ENCODE data around the gene ACAT1.
"Not testable (repeated sequence)": the region's sequence is repeated elsewhere in the genome, so short reads cannot be mapped to it uniquely, and the experiment has no call there.

GRCh38 chr11:108120936-108121273 is 462 bp upstream of the ACAT1 start:
- not testable (repeated sequence) for TF ChIP-seq CTCF (conservative IDR thresholded peaks at IDR 0.05; ENCODE audit: low read depth, low read length); EZH2 (IDR thresholded peaks at IDR 0.05; ENCODE audit: borderline replicate concordance, low read depth, low read length, poor library complexity, severe bottlenecking)

All from A673 (cell line).